PFSK-1 (cell line): ENCODE data around the gene WWC2.

ENCODE experiments used
- FOXP2 ChIP-seq: optimal IDR thresholded peaks from 2 replicates; pipeline ENCODE3; 2011; ENCODE audit warnings: borderline replicate concordance, control low read depth, inconsistent platforms; ENCODE audit not compliant: insufficient read depth; ENCODE audit errors: extremely low read length, extremely low read depth
- POLR2AphosphoS5 ChIP-seq: IDR thresholded peaks from 2 replicates; pipeline ENCODE4 v1.6.1; 2012; ENCODE audit warnings: low read depth, mild to moderate bottlenecking, control low read depth, low read length, moderate library complexity
- REST ChIP-seq, 2 experiments: IDR thresholded peaks; 2 replicates each; pipeline versions ENCODE4 v1.6.1 to v1.8.0; 2011 to 2012; ENCODE audit warnings: low read depth in 2 of 2, low read length in 2 of 2, control low read depth in 1 of 2, inconsistent platforms in 1 of 2, mild to moderate bottlenecking in 1 of 2, moderate library complexity in 1 of 2; ENCODE audit not compliant: insufficient read depth in 1 of 2
- SIN3A ChIP-seq: IDR thresholded peaks from 2 replicates; pipeline ENCODE4 v1.6.1; 2012; ENCODE audit warnings: mild to moderate bottlenecking, low read length, moderate library complexity, borderline replicate concordance; ENCODE audit not compliant: insufficient read depth
- TAF1 ChIP-seq: IDR thresholded peaks from 2 replicates; pipeline ENCODE4 v1.6.1; 2012; ENCODE audit warnings: low read length, control low read depth, borderline replicate concordance; ENCODE audit not compliant: insufficient read depth

The WWC2 gene

GRCh38 chr4:183248201-183248600 is 149.1 kb downstream of the WWC2 start:
- TF ChIP-seq REST (IDR thresholded peaks at IDR 0.05; ENCODE audit: insufficient read depth in 1 of 2, low read depth in 2 of 2, low read length in 2 of 2) (no peak), TAF1 (no peak), SIN3A (no peak), FOXP2 (no peak), POLR2AphosphoS5 (no peak)

DNA sequence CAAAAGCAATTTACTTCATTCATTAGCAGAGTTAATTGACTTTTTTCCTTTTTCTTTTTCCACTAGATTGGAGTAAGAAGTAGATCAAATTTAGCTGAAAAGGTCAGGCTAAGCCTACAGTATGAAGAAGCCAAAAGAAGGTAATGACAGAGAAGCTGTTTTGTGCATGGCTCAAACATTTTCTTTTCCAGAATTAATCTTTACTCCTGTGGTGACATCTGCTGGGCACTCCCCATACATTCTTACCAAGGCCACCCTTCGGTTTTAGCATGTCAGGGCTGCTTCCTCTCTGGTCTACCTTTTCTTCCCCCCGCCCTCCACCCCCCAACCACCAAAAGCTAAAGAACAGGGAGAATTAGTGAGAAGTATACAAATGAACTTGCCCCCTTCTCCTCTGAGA is 150.8 kb downstream of the WWC2 start:
- TF ChIP-seq FOXP2 (no peak), TAF1 (no peak), REST (IDR thresholded peaks at IDR 0.05; ENCODE audit: insufficient read depth in 1 of 2, low read depth in 2 of 2, low read length in 2 of 2) (no peak)

GRCh38 chr4:183250831-183251230 is 151.8 kb downstream of the WWC2 start:
- TF ChIP-seq TAF1: no peak
- TF ChIP-seq SIN3A: no peak
- no peak for TF ChIP-seq FOXP2
- TF ChIP-seq REST (IDR thresholded peaks at IDR 0.05; ENCODE audit: insufficient read depth in 1 of 2, low read depth in 2 of 2, low read length in 2 of 2): no peak
- TF ChIP-seq POLR2AphosphoS5: no peak

DNA sequence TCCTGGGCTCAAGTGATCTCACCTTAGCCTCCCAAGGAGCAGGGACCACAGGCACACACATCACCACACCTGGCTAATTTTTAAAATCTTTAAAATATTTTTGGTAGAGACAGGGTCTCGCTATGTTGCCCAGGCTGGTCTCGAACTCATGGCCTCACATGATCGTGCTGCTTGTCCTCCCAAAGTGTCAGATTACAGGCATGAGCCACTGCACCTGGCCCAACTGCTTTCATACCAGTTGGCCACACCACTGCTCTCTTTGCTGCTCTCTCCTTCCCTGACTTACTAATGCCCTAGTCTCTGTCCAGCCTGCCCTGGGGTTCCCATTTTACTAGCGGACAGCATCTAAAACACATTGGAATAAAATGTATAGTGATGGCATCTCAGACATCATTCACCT is 153.9 kb downstream of the WWC2 start:
- TF ChIP-seq SIN3A (no peak), TAF1 (no peak), FOXP2 (no peak), REST (IDR thresholded peaks at IDR 0.05; ENCODE audit: insufficient read depth in 1 of 2, low read depth in 2 of 2, low read length in 2 of 2) (no peak), POLR2AphosphoS5 (no peak)

- TF ChIP-seq SIN3A (no peak), FOXP2 (no peak), TAF1 (no peak), REST (IDR thresholded peaks at IDR 0.05; ENCODE audit: insufficient read depth in 1 of 2, low read depth in 2 of 2, low read length in 2 of 2) (no peak), POLR2AphosphoS5 (no peak)
Observed at GRCh38 chr4:183253451-183253850, 154.4 kb downstream of the WWC2 start.
